Stimulated activated CD4-positive, alpha-beta T cell treated with anti-CD3 and anti-CD28 coated beads, Interleukin-15, amount 100 ng/mL, for 24 hours (primary cell): ENCODE data around the gene HPSE.
A peak's percentile ranks its signal among the peaks of the same experiment; 100 is the strongest.

ENCODE experiments used
- DNase-seq: peaks from one replicate; pipeline ENCODE4 v3.0.0-alpha.2; 2020

The HPSE gene

DNA sequence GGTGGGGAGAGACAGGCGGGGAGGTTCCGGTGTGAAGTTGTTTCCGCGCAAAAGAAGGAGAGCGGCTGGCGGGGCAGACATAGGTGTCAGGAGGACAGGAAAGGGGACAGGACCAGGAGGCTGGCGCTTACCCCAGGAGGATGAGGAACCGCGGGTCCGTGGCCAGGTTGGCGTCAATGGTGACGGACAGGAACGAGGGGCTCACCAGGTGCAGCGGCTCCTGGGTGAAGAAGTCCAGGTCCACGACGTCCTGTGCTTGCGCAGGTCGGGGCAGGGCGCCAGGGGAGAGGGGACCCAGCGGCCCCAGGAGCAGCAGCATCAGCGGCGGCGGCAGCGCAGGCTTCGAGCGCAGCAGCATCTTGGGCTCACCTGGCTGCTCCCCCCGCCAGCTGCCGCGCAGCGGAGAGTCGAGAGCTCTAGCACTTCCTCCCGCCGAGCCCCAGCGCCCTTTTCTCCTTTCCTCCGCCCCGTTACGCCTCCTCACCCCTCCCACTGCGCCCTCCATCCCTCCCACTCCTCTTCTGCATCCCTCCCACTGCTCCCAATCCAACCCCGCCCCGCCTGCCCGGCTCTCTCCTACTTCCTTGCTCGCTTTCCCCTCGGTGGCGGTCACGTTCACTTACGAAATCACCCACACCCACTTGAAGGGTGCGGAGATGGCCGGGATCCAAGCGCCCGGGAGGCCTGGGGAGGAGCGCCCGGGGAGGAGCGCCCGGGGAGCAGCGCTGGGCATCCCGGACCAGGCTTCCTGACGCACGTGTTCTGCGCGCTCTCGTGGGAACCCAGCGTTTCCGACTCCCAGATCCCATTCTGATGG is at the start of gene HPSE:
Gene HPSE (minus strand): TSS at position 424 of the 817 bp plus-strand sequence. CDS start 66 bp downstream, at position 358.
- DNase-seq: peak; percentile 82

DNA sequence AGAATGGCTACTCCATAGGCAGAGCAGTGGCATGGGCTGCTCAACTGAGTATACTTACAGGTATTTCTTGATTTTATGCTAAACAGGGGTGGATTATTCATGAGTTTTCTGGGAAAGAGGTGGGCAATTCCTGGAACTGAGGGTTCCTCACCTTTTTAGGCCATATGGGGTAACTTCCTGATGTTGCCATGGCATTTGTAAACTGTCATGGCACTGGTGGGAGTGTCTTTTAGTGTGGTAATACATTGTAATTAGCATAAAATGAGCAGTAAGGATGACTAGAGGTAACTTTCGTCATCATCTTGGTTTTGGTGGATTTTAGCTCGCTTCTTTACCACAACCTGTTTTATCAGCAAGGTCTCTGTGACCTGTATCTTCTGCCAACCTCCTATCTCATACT is 48.2 kb upstream of the HPSE start:
- DNase-seq: no peak

DNA sequence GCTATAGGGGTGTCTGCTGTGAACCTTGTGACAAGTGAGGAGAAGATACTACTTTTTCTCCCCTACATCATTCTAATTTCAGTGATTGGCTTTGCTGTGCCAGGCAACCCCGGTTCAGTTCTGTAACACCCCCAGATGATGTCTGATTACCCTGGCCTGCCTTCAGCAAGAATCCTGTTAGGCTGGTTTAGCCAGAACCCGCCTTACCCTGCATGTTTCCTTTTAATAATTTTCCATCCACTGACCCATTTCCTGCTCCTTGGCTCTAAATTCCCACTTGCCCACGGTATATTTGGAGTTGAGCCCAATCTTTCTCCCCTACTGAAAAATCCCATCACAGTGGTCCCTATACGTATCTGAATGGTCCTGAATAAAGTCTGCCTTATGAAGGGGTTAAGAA is 46.5 kb upstream of the HPSE start:
- no peak for DNase-seq

DNA sequence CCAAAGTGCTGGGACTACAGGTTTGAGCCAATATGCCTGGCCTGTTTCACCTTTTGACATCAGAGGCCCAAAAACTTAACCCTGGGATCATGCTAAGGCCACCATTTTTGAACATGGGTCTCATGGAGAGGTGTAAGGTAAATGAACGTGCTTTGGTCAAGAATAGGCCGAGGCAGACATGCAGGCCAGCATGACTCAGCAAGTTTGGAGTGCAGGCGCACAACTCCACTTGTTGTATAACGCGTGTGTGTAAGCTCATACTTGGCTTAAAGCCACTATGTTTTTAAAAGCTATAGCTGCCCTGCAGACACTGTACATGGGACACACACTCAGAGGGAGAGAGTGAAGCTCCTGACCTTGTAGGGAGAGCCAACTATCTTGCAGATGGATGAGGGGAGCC is 43.8 kb upstream of the HPSE start:
- DNase-seq: peak; percentile 15

DNA sequence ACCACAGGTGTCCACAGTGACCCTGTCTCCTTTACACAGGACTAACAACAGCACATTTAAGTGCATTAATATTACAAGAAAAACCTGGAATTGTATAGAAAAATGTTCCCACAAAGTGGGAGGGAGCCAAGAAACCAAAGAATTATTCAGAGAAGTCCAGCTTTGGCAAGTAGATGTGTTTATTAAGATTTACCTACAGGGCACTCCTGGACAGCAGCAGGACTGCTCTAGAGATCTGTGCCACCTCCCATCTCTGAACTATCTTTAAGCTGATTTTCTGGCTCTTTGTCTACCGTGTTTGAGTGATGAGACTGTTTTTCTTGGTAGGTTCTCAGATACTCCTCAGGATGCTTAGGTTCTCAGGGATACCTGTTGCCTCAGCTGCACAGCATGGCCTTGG is 38.3 kb upstream of the HPSE start:
- DNase-seq: no peak

DNA sequence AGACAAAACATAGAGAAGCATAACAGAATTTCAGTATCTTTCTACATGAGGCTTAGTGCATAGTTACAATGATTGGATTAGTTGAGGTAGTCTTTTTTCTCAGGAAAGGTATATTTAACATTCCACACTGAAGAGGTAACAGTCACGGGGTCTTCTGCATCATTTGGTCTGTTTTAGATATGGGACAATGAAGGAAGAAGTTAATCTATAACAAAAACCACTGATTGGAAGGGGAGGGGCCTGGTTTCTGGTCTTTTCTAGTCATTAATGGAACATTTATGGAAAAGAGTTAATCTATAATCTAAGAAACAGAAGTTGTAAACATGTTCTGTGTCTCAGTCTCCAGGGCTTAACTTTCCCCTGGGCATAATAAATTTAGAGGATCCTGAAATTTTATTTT is 37.3 kb upstream of the HPSE start:
- DNase-seq: no peak

DNA sequence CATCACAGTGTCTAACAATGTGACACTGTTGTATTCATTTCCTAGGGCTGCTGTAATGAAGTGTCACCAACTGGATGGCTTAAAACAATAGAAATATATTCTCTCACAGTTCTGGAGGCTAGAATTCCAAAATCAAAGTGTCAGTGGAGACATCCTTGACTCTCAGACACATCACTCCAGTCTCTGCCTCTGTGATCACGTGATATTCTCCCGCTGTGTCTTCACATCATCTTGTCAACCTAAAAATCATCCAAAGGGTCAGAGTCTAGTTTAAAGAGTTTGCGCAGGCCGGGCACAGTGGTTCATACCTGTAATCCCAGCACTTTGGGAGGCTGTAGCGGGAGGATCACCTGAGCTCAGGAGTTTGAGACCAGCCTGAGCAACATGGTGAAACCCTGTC is 36.6 kb upstream of the HPSE start:
- no peak for DNase-seq

DNA sequence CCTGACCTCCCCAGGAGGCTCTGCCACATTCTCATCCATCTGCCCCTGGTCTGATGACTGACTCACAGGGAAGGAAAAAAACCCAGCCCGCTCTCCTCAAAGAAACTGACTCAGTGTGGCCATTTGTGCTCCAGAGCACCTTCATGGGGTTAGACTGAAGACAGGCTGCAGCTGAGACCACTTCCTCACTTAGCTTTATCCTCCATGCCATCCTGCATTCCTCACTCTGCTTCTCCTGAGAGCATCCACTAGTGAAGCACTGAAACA is 35.9 kb upstream of the HPSE start:
- DNase-seq: no peak

DNA sequence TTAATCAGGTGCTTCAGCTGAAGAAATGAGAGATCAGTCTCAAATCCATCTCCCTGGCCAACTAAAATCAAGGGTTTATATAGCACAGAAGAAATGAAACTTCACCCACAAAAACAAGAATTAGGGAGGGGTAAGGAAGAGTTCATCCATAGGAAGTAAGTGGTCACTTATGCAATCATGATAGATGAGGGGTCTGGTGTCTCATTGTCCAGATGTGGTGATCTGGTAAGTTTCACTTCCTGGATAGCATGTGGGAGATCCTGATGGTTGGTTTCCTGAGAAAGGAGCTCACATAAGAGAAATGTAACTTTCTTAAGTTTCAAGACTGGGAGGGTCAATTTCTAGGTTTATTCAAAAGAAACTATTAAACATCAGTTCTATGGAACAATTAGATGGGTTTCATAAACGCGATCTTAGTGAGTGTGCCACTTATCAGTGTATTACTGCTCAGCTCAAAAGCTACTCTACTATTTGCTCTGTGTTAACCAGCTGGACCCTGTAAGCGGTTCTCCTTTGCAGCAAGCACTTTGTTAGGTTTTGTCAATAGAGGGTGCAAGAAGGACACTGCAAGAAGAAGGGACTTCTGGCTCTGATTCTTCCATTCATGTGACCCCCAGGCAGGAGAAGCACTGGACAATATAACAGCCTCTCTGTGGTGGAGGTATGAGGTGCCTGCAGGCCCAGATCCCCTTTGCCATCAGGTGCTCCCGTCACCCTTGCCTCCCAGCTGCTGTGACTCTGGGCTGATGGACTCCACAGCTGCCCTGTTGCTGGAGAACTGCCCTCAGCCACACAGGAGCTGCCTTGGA is 35.4 kb upstream of the HPSE start:
- no peak for DNase-seq

DNA sequence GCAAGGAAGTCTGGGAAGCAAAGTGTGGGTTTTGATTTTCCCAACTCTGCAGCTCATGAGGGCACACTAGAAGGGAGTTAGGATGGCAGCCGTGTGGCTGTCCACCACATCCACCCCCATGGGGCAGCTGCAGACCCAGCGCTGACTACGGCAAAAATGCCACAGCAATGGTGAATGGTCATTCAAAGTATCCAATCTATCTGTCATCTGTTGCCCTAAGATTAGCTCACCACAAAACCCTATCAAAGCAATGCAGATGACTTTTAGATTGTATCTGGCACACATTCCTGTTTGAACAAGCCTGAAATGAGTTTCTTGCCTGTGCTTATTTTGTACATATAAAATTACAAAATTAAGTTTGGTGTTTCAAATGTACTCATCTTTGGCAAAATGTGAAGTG is 29.7 kb upstream of the HPSE start:
- no peak for DNase-seq

DNA sequence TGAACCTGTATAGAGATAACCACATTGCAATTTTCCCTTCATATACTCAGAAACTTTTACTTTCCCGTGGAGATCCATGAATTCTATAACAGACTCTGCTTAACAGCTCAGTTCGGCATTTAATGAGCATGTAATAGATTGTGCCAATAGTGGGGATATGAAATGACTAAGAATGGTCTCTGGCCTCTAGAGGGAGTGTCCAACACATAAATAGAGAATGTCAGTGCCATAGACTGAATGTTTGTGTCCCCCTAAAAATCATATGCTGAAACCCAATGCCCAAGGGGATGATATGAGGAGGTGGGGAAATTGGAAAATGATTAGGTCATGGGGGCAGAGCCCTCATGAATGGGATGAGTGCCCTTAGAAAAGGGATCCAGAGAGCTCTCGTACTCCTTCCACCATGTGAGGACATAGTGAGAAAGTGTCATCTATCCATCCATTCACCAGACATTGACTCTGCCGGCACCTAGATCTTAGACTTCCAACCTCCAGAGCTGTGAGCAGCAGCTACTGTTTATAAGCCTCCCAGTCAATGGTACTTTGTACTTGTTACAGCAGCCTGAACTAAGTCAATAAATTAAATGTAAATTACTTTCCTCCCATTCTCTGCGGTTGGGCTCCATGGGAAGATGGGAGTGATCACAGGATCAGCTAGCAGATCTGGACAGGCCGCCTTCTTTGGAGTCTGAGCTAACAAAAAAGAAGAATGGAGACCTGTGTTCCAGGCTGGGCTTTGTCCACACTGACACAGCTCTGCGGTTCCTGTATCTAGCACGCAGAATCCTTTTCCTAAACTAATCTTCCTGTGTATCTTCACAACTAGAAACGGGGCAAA is 28.1 kb upstream of the HPSE start:
- DNase-seq: no peak

DNA sequence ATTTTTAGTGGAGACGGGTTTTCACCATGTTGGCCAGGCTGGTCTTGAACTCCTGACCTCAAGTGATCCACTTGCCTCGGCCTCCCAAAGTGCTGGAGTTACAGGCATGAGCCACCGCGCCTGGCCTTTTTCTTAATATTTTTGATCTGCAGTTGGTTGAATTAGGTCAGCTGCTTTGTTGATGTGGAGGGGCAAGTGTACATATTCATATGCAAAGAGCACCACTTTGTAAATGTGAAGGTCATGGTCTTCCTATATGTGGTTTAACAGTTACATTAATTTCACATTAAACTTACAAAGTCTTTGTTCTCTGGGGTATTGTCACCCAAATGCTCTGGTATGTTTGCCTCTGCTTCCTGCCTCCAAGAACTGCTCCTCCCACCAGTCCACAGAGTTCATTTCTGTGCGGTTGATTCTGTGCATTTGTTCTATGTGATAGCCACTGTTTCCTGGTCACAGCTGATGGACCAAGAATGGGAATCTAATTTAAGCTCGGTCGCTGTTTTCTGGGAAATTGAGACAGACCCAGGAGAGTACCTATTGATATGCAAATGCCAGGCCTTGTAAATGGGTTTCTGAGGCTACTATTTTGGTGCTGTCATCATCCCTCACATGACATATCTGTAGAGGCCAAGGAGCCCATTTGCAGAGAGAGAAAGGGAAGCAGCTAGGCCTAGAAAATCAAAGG is 26.9 kb upstream of the HPSE start:
- DNase-seq: no peak

DNA sequence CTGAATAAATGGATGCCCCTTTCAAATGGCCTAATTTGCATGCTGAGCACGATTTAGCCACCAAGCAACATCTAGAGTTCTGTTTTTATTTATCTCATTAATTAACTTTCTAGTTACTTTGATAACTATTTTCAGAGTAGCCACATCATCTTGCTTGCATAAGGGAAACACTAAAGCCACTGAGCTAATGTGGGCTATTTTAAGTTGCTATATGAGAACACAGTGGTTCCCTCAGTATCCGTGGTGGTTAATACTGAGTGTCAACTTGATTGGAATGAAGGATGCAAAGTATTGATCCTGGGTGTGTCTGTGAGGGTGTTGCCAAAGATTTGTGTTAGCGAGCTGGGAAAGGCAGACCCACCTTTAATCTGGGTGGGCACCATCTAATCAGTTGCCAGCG is 25.4 kb upstream of the HPSE start:
- no peak for DNase-seq

DNA sequence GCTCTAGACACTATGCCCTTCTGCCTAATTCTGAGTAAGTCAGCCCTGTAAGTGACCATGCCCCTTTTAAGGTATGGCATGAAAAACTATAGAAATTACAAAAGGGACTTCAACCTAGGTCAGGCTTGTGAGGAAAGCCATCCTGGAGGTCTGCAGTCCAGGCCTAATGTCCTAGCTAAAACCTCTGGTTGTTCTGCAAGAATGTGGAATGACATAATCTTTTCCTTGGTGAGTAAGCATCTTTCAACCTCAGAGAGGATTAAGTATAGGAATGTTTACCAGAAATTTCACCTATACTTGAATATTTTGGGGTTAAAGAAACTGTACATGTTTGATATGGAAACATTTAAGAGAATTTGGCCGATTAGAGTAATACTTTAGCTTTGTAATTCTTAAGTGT is 23.8 kb upstream of the HPSE start:
- DNase-seq: no peak

DNA sequence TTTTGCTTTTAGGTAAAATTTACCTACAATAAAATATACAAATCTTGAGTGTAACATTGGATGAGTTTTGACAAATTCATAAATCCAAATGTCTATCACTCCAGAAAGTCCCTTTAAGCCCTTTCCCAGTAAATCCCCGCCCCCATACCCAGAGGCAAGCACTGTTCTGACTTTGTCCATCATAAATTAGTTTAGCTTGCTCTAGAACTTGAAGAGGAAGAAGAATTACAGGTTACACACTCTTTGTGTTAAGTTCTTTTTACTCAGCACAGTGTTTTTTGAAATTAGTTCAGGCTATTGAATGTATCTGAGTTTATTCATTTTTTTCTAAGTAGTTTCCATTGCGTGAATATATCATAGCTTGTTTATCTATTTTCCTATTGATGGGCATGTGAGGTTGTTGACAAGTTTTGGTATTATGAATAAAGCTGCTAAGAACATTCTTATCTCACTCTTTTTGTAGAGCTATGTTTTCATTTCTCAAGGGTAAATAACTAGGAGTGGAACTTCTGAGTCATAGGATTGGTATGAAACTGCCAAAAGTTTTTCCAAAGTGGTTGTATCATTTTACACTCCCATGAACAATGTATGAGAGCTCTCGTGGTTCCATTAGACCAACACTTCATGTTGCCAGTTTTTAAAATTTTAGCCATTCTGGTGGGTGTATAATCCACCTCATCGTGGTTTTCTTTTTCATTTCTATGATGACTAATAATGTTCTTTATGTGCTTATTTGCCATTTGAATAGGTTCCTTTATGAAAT is 22.4 kb upstream of the HPSE start:
- DNase-seq: peak; percentile 29

DNA sequence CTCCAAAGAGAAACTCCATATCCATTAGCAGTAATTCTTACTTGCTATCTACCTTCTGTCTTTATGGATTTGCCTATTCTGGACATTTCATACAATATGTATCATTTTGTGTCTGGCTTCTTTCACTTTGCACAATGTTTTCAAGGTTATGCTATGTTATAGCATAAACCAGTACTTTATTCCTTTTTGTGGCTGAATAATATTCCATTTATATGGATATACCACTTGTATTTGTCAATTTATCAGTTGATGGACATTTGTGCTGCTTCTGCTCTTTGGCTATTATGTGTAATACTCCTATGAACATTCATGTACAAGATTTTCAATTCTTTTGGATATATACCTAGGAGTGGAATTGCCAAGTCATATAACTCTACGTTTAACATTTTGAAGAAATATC is 18.9 kb upstream of the HPSE start:
- DNase-seq: no peak

DNA sequence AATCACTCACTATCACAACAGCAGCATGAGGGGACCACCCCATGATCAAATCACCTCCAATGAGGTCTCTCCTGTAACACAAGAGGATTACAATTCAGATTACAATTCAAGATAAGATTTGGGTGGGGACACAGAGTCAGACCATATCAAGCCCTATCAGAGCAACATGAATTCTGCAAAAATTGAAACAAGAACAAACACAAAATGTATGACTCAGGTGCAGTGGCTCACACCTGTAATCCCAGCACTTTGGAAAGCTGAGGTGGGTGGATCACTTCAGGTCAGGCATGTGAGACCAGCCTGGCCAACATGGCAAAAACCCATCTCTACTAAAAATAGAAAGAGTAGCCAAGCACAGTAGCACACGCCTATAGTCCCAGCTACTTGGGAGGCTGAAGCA is 13.4 kb upstream of the HPSE start:
- no peak for DNase-seq

DNA sequence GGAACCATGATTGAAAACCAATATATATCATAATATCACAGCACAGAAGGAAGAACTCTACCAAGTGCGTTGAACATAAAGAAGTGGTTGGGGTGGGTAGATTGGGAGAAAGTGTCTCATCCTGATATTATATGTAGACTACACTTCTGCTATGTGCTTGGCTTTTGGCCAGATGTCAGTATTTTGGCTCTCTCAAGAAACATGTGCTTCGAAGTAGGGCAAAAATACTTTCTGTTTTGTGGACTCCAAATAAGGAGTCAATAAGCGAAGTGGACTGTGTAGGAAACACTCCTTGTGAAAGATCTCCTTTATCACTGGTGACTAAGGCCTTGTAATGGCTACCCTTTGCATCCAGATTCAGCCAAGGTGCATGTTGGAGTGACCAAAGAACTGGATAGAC is 7.8 kb upstream of the HPSE start:
- no peak for DNase-seq

DNA sequence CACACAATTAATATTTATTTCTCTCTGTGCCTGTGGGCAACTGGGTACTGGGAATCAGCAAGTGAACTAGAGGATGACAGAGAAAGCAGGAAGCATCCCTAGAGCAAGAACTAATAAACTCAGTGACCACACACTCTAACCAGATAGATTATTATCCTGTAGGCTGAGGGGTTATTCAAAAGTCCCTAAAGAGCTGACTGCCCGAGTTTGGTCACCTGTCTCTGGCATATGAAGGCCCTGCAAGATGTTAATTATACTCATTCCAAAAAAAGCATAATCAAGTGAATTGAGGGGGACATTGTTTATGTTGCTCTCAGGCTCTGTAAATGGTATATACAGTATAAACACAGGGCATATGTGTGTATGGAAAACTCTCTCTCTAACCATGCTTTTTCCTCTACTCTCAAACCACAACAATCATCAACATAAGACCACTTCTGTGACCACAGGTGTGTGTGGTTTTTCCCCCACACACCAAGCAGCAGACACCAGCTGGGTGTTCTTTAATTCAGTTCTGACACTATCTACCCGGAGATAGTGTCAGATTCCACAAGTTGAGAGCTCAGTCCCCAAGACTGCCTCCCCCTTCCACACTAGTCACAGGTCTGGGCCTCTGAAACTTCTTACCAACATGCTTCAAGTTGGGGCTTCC is 6.2 kb upstream of the HPSE start:
- DNase-seq: peak; percentile 54

DNA sequence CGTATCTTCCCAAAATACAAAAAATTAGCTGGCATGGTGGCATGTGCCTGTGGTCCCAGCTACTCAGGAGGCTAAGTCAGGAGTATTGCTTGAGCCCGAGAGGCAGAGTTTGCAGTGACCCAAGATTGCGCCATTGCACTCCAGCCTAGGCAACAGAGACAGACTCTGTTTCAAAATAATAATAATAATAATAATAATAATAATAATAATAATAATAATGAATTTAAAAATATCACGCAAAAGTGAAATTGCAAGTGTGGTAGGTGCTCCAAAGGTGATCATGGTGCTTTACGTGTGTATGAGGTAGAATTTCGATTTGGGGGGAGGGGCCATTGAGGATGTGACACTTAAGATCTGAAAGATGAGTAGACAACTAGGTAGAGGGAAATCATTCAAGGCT is 4.9 kb upstream of the HPSE start:
- DNase-seq: no peak

DNA sequence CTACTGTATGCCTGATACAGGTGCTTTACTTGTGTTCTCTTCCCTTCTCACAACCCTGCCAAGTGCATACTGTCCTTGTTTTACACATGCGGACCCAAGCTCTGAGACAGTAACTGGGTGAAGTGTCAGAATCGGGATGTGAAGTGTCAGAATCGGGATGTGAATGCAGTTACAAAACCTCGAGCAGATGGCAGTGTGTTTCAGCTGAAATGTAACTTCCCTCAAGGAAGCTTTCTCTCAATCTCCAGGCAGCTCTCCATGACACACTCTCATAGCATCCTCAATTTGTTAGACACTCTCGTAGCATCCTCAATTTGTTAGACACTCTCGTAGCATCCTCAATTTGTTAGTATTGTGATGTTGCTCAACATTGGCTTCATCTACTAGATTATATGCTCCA is 1.1 kb upstream of the HPSE start:
- no peak for DNase-seq

DNA sequence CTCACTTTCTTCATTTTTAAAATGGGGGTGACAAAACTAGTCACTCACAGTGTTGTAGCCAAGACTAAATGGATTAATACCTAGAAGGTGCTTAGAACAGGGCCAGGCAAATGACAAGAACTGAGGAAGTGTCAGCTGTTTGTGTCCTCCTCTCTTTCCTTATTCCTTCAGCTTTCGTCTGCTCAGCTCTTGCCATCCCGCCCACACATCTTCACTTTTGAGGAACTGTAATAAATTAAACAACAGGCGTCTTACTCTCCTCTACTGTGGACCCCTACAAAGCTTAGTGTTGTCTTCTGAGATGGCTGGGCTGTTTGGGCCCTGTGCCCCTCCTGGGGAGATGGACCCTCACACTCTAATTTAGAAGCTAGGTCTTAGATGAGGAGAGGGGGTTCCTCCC is 2.7 kb downstream of the HPSE start:
- no peak for DNase-seq
